PFSK-1 (cell line): ENCODE data around the gene BCL11B.

Experiments
- FOXP2 ChIP-seq: optimal IDR thresholded peaks from 2 replicates; pipeline ENCODE3; 2011; ENCODE audit warnings: borderline replicate concordance, control low read depth, inconsistent platforms; ENCODE audit not compliant: insufficient read depth; ENCODE audit errors: extremely low read length, extremely low read depth
- POLR2AphosphoS5 ChIP-seq: IDR thresholded peaks from 2 replicates; pipeline ENCODE4 v1.6.1; 2012; ENCODE audit warnings: low read depth, mild to moderate bottlenecking, control low read depth, low read length, moderate library complexity
- SIN3A ChIP-seq: IDR thresholded peaks from 2 replicates; pipeline ENCODE4 v1.6.1; 2012; ENCODE audit warnings: mild to moderate bottlenecking, low read length, moderate library complexity, borderline replicate concordance; ENCODE audit not compliant: insufficient read depth
- TAF1 ChIP-seq: IDR thresholded peaks from 2 replicates; pipeline ENCODE4 v1.6.1; 2012; ENCODE audit warnings: low read length, control low read depth, borderline replicate concordance; ENCODE audit not compliant: insufficient read depth
- TF ChIP-seq, protein P1 (sequence below), 2 experiments: IDR thresholded peaks; 2 replicates each; pipeline versions ENCODE4 v1.6.1 to v1.8.0; 2011 to 2012; ENCODE audit warnings: low read depth in 2 of 2, low read length in 2 of 2, control low read depth in 1 of 2, inconsistent platforms in 1 of 2, mild to moderate bottlenecking in 1 of 2, moderate library complexity in 1 of 2; ENCODE audit not compliant: insufficient read depth in 1 of 2

Gene BCL11B

GRCh38 chr14:99247101-99247729 lies 24.8 kb downstream of the BCL11B start:
- no peak for TF ChIP-seq FOXP2

DNA sequence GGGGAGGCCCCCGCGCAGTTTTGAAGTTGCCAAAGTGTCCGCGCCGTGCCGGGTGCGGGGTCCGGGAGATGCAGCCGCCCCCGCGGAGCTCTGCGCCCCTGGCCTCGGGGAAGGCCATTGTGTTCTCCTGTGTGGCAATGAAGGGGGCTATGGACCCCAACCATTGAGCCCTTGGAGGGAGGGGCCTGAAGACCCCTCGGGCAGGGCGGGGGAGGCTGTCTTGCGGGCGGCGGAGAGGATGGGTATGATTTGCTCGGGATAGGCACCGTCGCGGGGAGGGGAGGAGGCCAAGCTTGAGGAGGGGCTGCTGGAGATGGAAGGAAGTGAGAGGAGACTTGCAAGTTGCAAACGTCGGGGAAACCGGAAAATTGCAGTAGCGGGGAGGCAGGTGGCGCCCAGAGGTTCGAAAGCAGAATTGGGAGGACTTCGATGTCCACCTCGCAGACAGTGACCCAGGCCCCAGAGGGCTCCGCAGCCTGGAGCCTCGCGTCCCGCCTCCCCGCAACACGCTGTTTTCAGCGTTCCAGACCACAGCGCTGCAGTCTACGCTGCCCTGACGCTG lies 25.4 kb downstream of the BCL11B start:
- no peak for TF ChIP-seq POLR2AphosphoS5
- no peak for TF ChIP-seq TAF1
- no peak for TF ChIP-seq SIN3A
- TF ChIP-seq, protein P1, sequence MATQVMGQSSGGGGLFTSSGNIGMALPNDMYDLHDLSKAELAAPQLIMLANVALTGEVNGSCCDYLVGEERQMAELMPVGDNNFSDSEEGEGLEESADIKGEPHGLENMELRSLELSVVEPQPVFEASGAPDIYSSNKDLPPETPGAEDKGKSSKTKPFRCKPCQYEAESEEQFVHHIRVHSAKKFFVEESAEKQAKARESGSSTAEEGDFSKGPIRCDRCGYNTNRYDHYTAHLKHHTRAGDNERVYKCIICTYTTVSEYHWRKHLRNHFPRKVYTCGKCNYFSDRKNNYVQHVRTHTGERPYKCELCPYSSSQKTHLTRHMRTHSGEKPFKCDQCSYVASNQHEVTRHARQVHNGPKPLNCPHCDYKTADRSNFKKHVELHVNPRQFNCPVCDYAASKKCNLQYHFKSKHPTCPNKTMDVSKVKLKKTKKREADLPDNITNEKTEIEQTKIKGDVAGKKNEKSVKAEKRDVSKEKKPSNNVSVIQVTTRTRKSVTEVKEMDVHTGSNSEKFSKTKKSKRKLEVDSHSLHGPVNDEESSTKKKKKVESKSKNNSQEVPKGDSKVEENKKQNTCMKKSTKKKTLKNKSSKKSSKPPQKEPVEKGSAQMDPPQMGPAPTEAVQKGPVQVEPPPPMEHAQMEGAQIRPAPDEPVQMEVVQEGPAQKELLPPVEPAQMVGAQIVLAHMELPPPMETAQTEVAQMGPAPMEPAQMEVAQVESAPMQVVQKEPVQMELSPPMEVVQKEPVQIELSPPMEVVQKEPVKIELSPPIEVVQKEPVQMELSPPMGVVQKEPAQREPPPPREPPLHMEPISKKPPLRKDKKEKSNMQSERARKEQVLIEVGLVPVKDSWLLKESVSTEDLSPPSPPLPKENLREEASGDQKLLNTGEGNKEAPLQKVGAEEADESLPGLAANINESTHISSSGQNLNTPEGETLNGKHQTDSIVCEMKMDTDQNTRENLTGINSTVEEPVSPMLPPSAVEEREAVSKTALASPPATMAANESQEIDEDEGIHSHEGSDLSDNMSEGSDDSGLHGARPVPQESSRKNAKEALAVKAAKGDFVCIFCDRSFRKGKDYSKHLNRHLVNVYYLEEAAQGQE (IDR thresholded peaks at IDR 0.05; ENCODE audit: insufficient read depth in 1 of 2, low read depth in 2 of 2, low read length in 2 of 2), result no peak
- no peak for TF ChIP-seq FOXP2

DNA sequence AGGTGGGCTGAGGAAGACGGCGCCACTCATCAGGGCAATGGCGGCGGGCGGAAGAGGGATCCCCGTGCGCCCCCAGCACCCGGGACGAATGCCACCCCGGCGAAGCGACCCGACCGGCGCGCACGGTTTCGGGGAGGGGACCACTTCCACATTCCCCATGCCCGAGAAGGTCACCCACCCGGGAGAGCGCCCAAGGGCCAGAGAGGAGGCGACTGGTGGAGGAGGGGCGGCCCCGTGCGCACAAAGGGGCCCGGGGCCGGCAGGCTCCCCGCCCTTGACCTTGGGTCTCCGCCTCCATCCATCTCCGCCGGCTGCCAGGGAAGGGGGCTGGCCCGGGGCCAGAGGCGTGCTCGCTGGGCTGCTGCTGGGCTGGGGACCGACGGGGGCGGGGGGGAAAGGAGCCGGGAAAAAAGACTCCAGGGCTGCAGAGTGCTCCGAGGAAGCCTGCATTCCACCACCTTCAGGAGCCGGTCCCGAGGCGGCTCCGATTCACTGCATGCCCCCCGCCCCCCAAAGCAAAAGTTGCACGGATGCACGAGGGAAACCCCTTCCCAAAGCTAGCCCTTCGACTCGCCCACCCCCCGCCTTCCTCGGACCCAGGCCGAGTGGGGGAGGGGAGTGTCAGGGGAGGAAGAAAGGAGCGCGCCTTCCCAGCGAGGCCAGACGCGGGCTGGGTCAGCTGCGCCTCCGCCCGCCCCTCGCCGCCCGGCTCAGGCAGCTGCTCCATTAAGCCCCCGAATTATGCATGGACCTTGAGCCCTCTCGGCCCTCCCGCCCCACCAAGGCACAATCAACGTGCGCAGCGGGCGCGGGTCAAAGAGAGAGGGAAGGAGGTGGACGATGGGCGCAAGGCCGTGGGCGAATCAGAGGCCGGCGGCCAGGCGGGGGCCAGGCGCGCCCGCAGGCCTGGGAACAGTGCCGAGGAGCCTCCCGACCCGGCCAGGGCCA lies 26.2 kb downstream of the BCL11B start:
- TF ChIP-seq SIN3A (no peak), POLR2AphosphoS5 (no peak), TAF1 (no peak), FOXP2 (no peak)
- TF ChIP-seq, protein P1 (IDR thresholded peaks at IDR 0.05; ENCODE audit: insufficient read depth in 1 of 2, low read depth in 2 of 2, low read length in 2 of 2), result no peak

DNA sequence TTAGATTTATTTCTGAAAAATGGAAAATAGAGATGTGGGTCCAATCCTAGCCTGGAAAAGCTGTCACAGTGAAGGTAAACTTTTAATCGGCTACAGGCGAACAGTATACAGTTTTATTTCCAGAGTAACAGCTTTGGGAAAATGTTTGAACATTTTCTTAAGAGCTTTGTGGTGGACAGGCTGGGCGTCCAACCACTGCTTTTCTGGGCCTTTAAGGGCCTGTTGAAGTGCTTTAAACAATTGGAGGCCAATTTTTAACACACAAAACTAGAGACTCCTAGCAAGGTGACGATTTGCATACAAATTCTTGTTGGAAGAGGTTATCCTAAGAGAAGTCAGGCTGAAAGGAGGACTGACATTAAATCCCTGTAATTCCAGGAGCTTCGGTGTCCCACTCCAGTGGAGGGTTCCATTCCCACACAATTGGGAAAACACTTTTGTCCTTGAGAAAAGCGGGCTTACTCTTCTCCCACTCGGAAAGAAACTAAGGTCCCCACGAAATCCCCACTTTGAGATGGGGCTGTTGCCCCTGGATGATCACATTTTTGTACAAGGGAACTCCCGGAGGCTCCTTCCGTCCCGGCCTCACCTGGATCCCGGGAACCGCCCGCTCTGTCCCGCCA lies 26.9 kb downstream of the BCL11B start:
- TF ChIP-seq FOXP2 (no peak), TAF1 (no peak), SIN3A (no peak), POLR2AphosphoS5 (no peak)
- TF ChIP-seq, protein P1 (IDR thresholded peaks at IDR 0.05; ENCODE audit: insufficient read depth in 1 of 2, low read depth in 2 of 2, low read length in 2 of 2), result no peak

DNA sequence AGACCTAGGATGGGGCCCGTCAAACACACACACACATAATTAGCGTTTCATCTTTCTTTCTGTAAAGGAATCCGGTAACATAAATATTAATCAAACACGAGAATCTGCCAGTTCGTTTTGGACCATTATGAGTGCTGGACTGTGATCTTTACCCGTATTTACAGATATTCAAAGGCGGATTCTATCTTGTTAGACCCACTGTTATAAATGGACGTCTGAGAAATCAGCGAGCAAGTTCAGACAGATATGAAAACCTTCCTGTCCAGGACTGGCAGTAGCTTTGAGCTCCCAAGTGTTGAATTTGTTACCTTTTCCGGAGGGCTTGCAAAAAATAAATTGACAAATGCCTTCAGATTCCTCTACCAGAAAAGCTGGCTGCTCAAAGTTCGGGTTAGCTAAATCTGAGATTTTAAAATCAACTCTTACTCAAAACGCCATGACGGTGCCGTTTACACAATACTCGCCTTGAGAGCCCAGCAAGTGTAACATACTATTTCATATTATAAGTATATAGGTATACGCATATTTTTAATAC lies 27.6 kb downstream of the BCL11B start:
- TF ChIP-seq, protein P1 (IDR thresholded peaks at IDR 0.05; ENCODE audit: insufficient read depth in 1 of 2, low read depth in 2 of 2, low read length in 2 of 2), result no peak
- no peak for TF ChIP-seq TAF1
- TF ChIP-seq FOXP2, result no peak
- no peak for TF ChIP-seq SIN3A
- no peak for TF ChIP-seq POLR2AphosphoS5
